CD4-positive, alpha-beta T cell (primary cell): Measurements from ENCODE around the gene KCNF1. TPM values are rescaled to one million over a fixed set of nuclear protein-coding genes. Genes with fewer than 3 reads are reported as not detected.

ENCODE experiments used
- ATAC-seq: fragments of 200-7000 bp; cut with Tn5 transposase; one replicate; pipeline ENCODE4 v1.10.0; 2022; ENCODE audit warnings: mild to moderate bottlenecking; ENCODE audit not compliant: poor library complexity
- CTCF ChIA-PET: fragments of 350-600 bp; sonication (Branson Sonifier 250); formaldehyde crosslinking; loops from one replicate; lab custom pipeline; 2021; ENCODE audit warnings: antibody characterized with exemption, inconsistent platforms; lab: Charles Lee
- POLR2A ChIA-PET: fragments of 350-600 bp; sonication (Branson Sonifier 250); formaldehyde crosslinking; loops from one replicate; lab custom pipeline; 2021; ENCODE audit warnings: antibody characterized with exemption, inconsistent platforms; lab: Charles Lee
- DNase-seq, 14 experiments: peaks; one replicate each; pipeline ENCODE4 v3.0.0-alpha.2; 2013 to 2020; ENCODE audit warnings: mixed read lengths in 2 of 14
- H3K27ac ChIP-seq, 2 donors: one replicate each; pipeline versions ENCODE4 v1.5.1 to v1.7.0; 2013; ENCODE audit warnings: low read length in 2 of 2, low read depth in 1 of 2, mild to moderate bottlenecking in 1 of 2
- H3K27me3 ChIP-seq, 2 experiments: 1 replicate in 1 of 2; 2 replicates in 1 of 2; pipeline versions ENCODE4 v1.6.1 to v1.7.0; 2013; ENCODE audit warnings: low read length in 2 of 2, control low read depth in 1 of 2, mild to moderate bottlenecking in 1 of 2, moderate library complexity in 1 of 2; ENCODE audit not compliant: insufficient read depth in 2 of 2, control insufficient read depth in 1 of 2
- H3K36me3 ChIP-seq: one replicate; pipeline ENCODE4 v1.6.1; 2013; ENCODE audit warnings: low read length, control low read depth; ENCODE audit not compliant: insufficient read depth
- H3K4me1 ChIP-seq: one replicate; pipeline ENCODE4 v1.6.1; 2013; ENCODE audit warnings: low read length, control low read depth; ENCODE audit not compliant: insufficient read depth
- H3K4me3 ChIP-seq: one replicate; pipeline ENCODE4 v1.5.1; 2013; ENCODE audit warnings: mild to moderate bottlenecking, low read length, moderate library complexity
- H3K9me3 ChIP-seq, 2 experiments: 1 replicate in 1 of 2; 2 replicates in 1 of 2; pipeline versions ENCODE4 v1.6.1 to v1.7.0; 2013; ENCODE audit warnings: low read length in 2 of 2, mild to moderate bottlenecking in 2 of 2, control low read depth in 1 of 2, moderate library complexity in 1 of 2; ENCODE audit not compliant: control insufficient read depth in 1 of 2, insufficient read depth in 1 of 2
- H3K27ac Mint-ChIP-seq: one replicate; pipeline ENCODE4 v1.8.0; 2020; ENCODE audit warnings: mixed read lengths
- H3K27me3 Mint-ChIP-seq: one replicate; pipeline ENCODE4 v1.8.0; 2021; ENCODE audit warnings: mixed read lengths
- H3K36me3 Mint-ChIP-seq: one replicate; pipeline ENCODE4 v1.8.0; 2021; ENCODE audit warnings: low read depth, mixed read lengths
- H3K4me1 Mint-ChIP-seq: one replicate; pipeline ENCODE4 v1.8.0; 2021; ENCODE audit warnings: low read depth, mixed read lengths
- H3K4me3 Mint-ChIP-seq: one replicate; pipeline ENCODE4 v1.8.0; 2020; ENCODE audit warnings: mild to moderate bottlenecking, mixed read lengths
- H3K9me3 Mint-ChIP-seq: one replicate; pipeline ENCODE4 v1.8.0; 2020; ENCODE audit warnings: mixed read lengths
- intact Hi-C, 2 experiments: fragments of 100-400 bp; cut with DNase I in 1 of 2; cut with micrococcal nuclease in 1 of 2; formaldehyde crosslinking; loops; one replicate each; pipeline versions ENCODE4 v1.15.1 to v1.9.0; 2023 to 2025; cut with DNase I, micrococcal nuclease
- total RNA-seq, 174 experiments: library from RNA in 2 of 174; stranded (reverse) in 2 of 174; gene quantifications; one replicate each; pipeline ENCODE4 v1.2.3 and lab custom pipeline; 2021 to 2026
- TF ChIP-seq, protein P1 (sequence below): fragments of 200-600 bp; IDR thresholded peaks from one replicate; pipeline ENCODE4 v1.8.0; 2022; ENCODE audit warnings: antibody characterized with exemption, mild to moderate bottlenecking

The KCNF1 gene
- total RNA-seq, 2 experiments from 2014 or later = not detected

DNA sequence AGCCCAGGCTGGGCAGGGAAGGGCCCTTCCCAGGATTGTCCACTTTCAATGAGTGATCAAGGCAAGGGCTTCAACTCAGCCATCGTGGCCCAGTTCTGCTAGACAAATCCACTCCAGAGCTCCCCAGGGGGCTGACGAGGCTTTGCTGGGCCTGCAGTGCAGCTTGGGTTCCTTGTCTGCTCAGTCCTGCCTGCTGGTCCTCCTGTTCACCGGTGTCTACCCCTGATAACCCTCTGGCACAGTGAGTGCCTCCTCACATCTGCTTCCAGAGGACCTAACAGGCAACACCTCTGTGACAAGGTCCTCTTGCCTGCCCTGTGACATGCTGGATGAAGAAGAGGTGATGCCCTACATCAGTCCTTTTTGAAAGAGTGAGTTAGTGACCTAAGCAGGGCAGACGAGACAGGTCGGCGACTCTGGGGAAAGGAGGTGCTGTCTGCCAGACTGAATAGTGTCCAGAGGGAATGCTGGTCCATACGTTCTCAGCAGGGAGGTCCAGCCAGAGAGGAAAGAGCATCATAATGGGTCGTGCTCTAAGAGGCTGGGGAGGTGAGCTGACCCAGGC, 20.9 kb upstream of the KCNF1 start:
- DNase-seq (no peak), ATAC-seq (no peak)
- H3K27ac ChIP-seq = no peak overlapping the region
- peaks cover 3 to 4% of the 10 kb centered on the region in 2 experiments for H3K27me3 ChIP-seq
- no peaks in the 10 kb centered on the region for H3K36me3 Mint-ChIP-seq
- no peaks in the 10 kb centered on the region for H3K9me3 ChIP-seq
- POLR2A ChIA-PET = no interaction called here
- no peaks in the 10 kb centered on the region for H3K9me3 Mint-ChIP-seq
- no peaks in the 10 kb centered on the region for H3K4me1 Mint-ChIP-seq
- TF ChIP-seq, protein P1, sequence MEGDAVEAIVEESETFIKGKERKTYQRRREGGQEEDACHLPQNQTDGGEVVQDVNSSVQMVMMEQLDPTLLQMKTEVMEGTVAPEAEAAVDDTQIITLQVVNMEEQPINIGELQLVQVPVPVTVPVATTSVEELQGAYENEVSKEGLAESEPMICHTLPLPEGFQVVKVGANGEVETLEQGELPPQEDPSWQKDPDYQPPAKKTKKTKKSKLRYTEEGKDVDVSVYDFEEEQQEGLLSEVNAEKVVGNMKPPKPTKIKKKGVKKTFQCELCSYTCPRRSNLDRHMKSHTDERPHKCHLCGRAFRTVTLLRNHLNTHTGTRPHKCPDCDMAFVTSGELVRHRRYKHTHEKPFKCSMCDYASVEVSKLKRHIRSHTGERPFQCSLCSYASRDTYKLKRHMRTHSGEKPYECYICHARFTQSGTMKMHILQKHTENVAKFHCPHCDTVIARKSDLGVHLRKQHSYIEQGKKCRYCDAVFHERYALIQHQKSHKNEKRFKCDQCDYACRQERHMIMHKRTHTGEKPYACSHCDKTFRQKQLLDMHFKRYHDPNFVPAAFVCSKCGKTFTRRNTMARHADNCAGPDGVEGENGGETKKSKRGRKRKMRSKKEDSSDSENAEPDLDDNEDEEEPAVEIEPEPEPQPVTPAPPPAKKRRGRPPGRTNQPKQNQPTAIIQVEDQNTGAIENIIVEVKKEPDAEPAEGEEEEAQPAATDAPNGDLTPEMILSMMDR = no peak
- H3K4me3 Mint-ChIP-seq = no peak overlapping the region
- peaks cover 39% of the 10 kb centered on the region for H3K27me3 Mint-ChIP-seq
- CTCF ChIA-PET = no interaction called here
- no peaks in the 10 kb centered on the region for H3K36me3 ChIP-seq
- H3K27ac Mint-ChIP-seq = no peak overlapping the region
- H3K4me3 ChIP-seq = no peak overlapping the region
- intact Hi-C loops = no loop called here
- no peaks in the 10 kb centered on the region for H3K4me1 ChIP-seq

DNA sequence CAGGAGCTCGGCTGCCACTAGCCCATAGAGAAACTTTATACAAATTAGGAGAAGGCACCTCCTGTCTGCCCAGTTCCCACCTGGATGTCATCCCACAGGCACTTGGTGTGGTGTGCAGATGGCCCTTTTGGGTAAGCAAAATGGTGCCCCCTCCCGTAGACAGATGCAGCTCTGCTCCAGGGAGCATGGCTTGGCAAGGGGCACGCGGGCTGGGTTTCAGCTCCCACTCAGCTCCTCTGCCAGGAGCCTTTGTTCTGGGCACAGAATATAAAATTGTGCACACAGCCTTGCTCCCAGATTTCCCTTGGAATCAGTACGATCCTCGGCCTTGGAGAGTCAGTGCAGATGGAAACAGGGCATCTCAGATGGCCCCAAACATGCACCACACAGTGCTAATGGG, 20.3 kb upstream of the KCNF1 start:
- H3K4me1 Mint-ChIP-seq = no peaks in the 10 kb centered on the region
- no peaks in the 10 kb centered on the region for H3K9me3 Mint-ChIP-seq
- Histone ChIP-seq H3K27ac (no peak overlapping the region), H3K9me3 (no peaks in the 10 kb centered on the region), H3K4me1 (no peaks in the 10 kb centered on the region), H3K36me3 (no peaks in the 10 kb centered on the region), H3K4me3 (no peak overlapping the region), H3K27me3 (peaks cover 3 to 4% of the 10 kb centered on the region in 2 experiments)
- TF ChIP-seq, protein P1 = no peak
- peaks cover 42% of the 10 kb centered on the region for H3K27me3 Mint-ChIP-seq
- H3K27ac Mint-ChIP-seq = no peak overlapping the region
- DNase-seq = no peak
- intact Hi-C loops = no loop called here
- H3K36me3 Mint-ChIP-seq = no peaks in the 10 kb centered on the region
- no peak overlapping the region for H3K4me3 Mint-ChIP-seq
- ChIA-PET CTCF (no interaction called here), POLR2A (no interaction called here)
- no peak for ATAC-seq

DNA sequence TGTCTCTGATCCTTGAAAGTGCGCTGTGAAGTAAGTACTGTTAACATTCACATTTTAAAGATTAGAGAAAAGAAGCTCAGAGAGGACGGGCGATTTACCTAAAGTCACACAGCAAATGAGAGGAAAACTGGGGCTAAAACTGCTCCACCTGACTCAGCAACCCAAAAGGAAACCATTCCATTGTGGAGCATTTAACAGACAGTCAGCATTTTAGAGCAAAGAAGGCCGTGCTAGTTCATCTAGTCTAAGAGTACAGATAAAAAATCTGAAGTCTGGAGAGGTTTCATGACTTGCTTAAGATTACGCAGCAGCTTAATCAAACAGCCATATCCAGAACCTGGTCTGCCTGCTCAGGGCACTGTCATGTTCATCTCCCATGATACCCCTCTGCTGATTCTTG, 19.9 kb upstream of the KCNF1 start:
- TF ChIP-seq, protein P1 = no peak
- no peaks in the 10 kb centered on the region for H3K36me3 ChIP-seq
- H3K27me3 Mint-ChIP-seq = peaks cover 44% of the 10 kb centered on the region
- no peak overlapping the region for H3K4me3 Mint-ChIP-seq
- POLR2A ChIA-PET = no interaction called here
- intact Hi-C loops = no loop called here
- no peak overlapping the region for H3K27ac Mint-ChIP-seq
- no peak overlapping the region for H3K27ac ChIP-seq
- no peaks in the 10 kb centered on the region for H3K36me3 Mint-ChIP-seq
- no peaks in the 10 kb centered on the region for H3K9me3 Mint-ChIP-seq
- ATAC-seq (no peak), DNase-seq (no peak)
- no peak overlapping the region for H3K4me3 ChIP-seq
- CTCF ChIA-PET = no interaction called here
- H3K4me1 ChIP-seq = no peaks in the 10 kb centered on the region
- H3K27me3 ChIP-seq = peaks cover 3 to 4% of the 10 kb centered on the region in 2 experiments
- H3K4me1 Mint-ChIP-seq = no peaks in the 10 kb centered on the region
- no peaks in the 10 kb centered on the region for H3K9me3 ChIP-seq
